Chondrocyte (in vitro differentiated cells): ENCODE results near the gene PKMYT1. TPM values are rescaled to one million over a fixed set of nuclear protein-coding genes. Genes with fewer than 3 reads are reported as not detected.
A peak's percentile ranks its signal among the peaks of the same experiment; 100 is the strongest.

Experiments used
- DNase-seq: peaks from one replicate; pipeline ENCODE4 v3.0.0; 2021; ENCODE audit warnings: mixed read lengths, low spot score
- H3K27ac Mint-ChIP-seq: one replicate; pipeline ENCODE4 v1.8.0; 2021; ENCODE audit warnings: mild to moderate bottlenecking, moderate library complexity, mixed read lengths; ENCODE audit not compliant: unreplicated experiment
- H3K27me3 Mint-ChIP-seq: 2 replicates; pipeline ENCODE4 v1.8.0; 2021; ENCODE audit warnings: low read depth, mixed read lengths
- H3K36me3 Mint-ChIP-seq: 2 replicates; pipeline ENCODE4 v1.8.0; 2021; ENCODE audit warnings: low read depth, mixed read lengths
- H3K4me1 Mint-ChIP-seq: 2 replicates; pipeline ENCODE4 v1.8.0; 2021; ENCODE audit warnings: low read depth, mild to moderate bottlenecking, mixed read lengths
- H3K4me3 Mint-ChIP-seq: one replicate; pipeline ENCODE4 v1.8.0; 2021; ENCODE audit warnings: mild to moderate bottlenecking, moderate library complexity, mixed read lengths; ENCODE audit not compliant: unreplicated experiment
- H3K9me3 Mint-ChIP-seq: 2 replicates; pipeline ENCODE4 v1.8.0; 2021; ENCODE audit warnings: low read depth, mixed read lengths
- CTCF ChIP-seq: fragments of 200-600 bp; sonication (generic); IDR thresholded peaks from 2 replicates; pipeline ENCODE4 v1.5.0; 2021; ENCODE audit warnings: antibody characterized with exemption, mild to moderate bottlenecking, moderate library complexity
- total RNA-seq: library from RNA; stranded (reverse); gene quantifications from 3 replicates; pipeline ENCODE4 v1.2.1, GENCODE V29; 2021

PKMYT1 gene
- total RNA-seq, 1 donor from 2014 or later: 6.2 TPM

GRCh38 chr16:2952679-2953078, 27.6 kb downstream of the PKMYT1 start:
- H3K9me3 Mint-ChIP-seq: no peaks in the 10 kb centered on the region
- H3K27me3 Mint-ChIP-seq: peaks cover 2% of the 10 kb centered on the region
- no peak for TF ChIP-seq CTCF
- peaks cover 7% of the 10 kb centered on the region for H3K36me3 Mint-ChIP-seq
- H3K4me1 Mint-ChIP-seq: no peaks in the 10 kb centered on the region
- peak; percentile 88 for DNase-seq
- no peak overlapping the region for H3K4me3 Mint-ChIP-seq
- no peak overlapping the region for H3K27ac Mint-ChIP-seq

GRCh38 chr16:2950773-2951172, 29.5 kb downstream of the PKMYT1 start:
- H3K4me1 Mint-ChIP-seq: no peaks in the 10 kb centered on the region
- no peaks in the 10 kb centered on the region for H3K27me3 Mint-ChIP-seq
- H3K4me3 Mint-ChIP-seq: no peak overlapping the region
- no peak for TF ChIP-seq CTCF
- no peak for DNase-seq
- no peaks in the 10 kb centered on the region for H3K9me3 Mint-ChIP-seq
- no peak overlapping the region for H3K27ac Mint-ChIP-seq
- peaks cover 15% of the 10 kb centered on the region for H3K36me3 Mint-ChIP-seq

GRCh38 chr16:2950353-2950724, 29.9 kb downstream of the PKMYT1 start:
- Mint-ChIP-seq H3K27ac (no peak overlapping the region), H3K4me3 (no peak overlapping the region), H3K36me3 (peaks cover 15% of the 10 kb centered on the region), H3K27me3 (no peaks in the 10 kb centered on the region), H3K9me3 (no peaks in the 10 kb centered on the region), H3K4me1 (no peaks in the 10 kb centered on the region)
- DNase-seq: no peak
- no peak for TF ChIP-seq CTCF

- no peak overlapping the region for H3K4me3 Mint-ChIP-seq
- no peak overlapping the region for H3K27ac Mint-ChIP-seq
Measured at GRCh38 chr16:2949705-2950352, 30.4 kb downstream of the PKMYT1 start.

More at GRCh38 chr16:2949705-2950352, 30.4 kb downstream of the PKMYT1 start:
- Mint-ChIP-seq H3K36me3 (peaks cover 15% of the 10 kb centered on the region), H3K9me3 (no peaks in the 10 kb centered on the region), H3K4me1 (no peaks in the 10 kb centered on the region), H3K27me3 (no peaks in the 10 kb centered on the region)
- no peak for TF ChIP-seq CTCF
- DNase-seq: peak; percentile 83
